HG03565 (cell line): ENCODE results near the gene VARS1.
"Not testable (repeated sequence)": the region's sequence is repeated elsewhere in the genome, so short reads cannot be mapped to it uniquely, and the experiment has no call there.

Source experiments
- ATAC-seq: cut with Tn5 transposase; IDR thresholded peaks from one replicate; pipeline ENCODE4 v1.9.1; 2021; ENCODE audit warnings: mild to moderate bottlenecking, moderate library complexity; ENCODE audit not compliant: unreplicated experiment

VARS1 gene

GRCh38 chr6:31822036-31822821, 26.7 kb upstream of the VARS1 start:
- no peak for ATAC-seq

- no peak for ATAC-seq
These were observed 25.9 kb upstream of the VARS1 start for GRCh38 chr6:31821301-31822035.

DNA sequence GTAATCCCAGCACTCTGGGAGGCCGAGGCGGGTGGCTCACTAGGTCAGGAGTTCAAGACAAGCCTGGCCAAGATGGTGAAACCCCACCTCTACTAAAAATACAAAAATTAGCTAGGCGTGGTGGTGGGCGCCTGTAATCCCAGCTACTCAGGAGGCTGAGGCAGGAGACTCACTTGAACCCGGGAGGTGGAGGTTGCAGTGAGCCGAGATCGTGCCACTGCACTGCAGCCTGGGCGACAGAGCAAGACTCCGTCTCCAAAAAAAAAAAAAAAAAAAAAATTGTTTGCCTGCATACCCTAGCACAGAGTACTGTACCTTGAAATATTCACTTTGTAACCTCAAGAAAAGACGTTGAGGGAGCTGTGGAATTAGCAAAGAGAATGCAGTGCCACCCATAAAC, 24.8 kb upstream of the VARS1 start:
- ATAC-seq = not testable (repeated sequence)

- ATAC-seq = no peak
These were observed 24.3 kb upstream of the VARS1 start for GRCh38 chr6:31819871-31820299.

DNA sequence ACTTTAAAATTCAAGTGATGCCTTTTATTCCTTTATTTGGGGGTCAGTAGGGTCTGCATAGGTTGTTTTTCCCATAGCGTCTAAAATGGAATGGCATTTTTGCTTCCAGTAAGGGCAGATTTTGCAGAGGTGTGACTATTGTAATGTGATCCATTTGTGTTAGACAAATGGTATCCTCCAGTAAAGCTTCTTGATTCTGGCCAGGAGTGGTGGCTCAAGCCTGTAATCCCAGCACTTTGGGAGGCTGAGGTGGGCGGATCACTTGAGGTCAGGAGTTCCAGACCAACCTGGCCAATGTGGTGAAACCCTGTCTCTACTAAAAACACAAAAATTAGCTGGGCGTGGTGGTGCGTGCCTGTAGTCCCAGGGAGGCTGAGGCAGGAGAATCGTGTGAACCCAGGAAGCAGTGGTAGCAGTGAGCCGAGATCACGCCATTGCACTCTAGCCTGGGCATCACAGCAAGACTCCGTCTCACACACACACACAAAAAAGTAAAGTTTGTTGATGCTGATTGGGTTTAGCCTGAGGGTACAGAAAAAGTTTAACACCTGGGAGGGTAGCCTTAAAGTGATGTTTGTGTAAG, 22.5 kb upstream of the VARS1 start:
- not testable (repeated sequence) for ATAC-seq

- ATAC-seq = not testable (repeated sequence)
These were observed 21.8 kb upstream of the VARS1 start for GRCh38 chr6:31817133-31817928.

- ATAC-seq = peak; percentile 33
These were observed 19.7 kb upstream of the VARS1 start, which contains the start of the genes HSPA1A and HSPA1L for GRCh38 chr6:31815025-31815838. Gene HSPA1A (plus strand): TSS chr6:31815543. CDS start chr6:31815757, 214 bp downstream. Gene HSPA1L (minus strand): TSS chr6:31815283. CDS start chr6:31811972, 3,311 bp downstream.

GRCh38 chr6:31814677-31815024, 19.1 kb upstream of the VARS1 start:
- ATAC-seq = no peak

DNA sequence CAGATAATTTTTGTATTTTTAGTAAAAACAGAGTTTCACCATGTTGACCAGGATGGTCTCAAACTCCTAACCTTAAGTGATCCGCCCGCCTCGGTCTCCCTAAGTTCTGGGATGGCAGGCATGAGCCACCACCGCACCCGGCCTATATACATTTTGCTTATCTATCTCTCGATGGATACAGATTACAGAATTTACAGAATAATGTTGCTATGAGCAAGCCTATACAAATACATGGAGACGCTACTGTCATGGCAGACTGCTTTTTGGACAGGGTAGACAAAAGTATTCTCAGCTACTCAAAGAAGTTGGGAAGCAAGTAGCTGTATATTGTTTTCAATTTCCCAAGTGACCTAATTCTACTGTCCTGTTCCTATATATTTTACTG, 17.9 kb upstream of the VARS1 start:
- ATAC-seq = no peak

GRCh38 chr6:31811645-31812044, 16.1 kb upstream of the VARS1 start:
- no peak for ATAC-seq

DNA sequence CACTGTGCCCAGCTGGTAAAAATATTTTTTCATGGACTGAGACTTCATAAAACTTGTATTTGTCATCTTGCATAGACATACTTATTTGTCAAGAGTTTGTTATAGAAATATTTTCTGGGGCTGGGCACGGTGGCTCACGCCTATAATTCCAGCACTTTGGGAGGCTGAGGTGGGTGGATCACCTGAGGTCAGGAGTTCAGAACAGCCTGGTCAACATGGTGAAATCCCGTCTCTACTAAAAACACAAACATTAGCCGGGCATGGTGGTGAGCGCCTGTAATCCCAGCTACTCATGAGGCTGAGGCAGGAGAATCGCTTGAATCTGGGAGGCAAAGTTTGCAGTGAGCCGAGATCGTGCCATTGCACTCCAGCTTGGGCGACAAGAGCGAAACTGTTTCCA, 13.0 kb upstream of the VARS1 start:
- ATAC-seq = not testable (repeated sequence)

- peak; percentile 72 for ATAC-seq
These were observed 11.1 kb upstream of the VARS1 start, which contains the start of gene LSM2 for GRCh38 chr6:31806470-31807272. Gene LSM2 (minus strand): TSS chr6:31806966. CDS start chr6:31806757, 209 bp downstream.

DNA sequence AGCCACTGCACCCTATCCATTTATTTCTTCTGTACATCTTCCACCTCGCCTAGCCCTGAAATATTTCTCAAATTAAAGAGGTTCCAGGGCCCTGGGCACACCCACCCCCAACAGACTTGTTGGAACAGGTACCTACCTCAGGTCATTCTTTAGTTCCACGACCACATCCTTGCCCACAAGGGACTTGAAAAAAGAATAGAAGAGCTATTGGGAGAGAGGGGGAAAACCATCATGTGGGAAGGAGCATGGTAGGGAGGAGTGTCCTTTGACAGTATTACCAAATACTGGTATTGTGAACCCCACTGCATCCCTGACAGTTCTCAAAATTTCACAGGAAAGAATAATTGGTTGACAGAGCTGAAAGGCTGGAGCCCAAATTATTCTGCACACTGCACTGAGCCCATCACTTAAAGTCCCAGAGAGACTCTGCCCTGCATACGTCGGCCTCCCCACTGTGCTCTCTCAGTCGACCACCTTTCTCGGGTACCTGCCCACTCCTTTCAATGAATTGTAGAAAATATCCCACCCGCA, 10.5 kb upstream of the VARS1 start:
- no peak for ATAC-seq

DNA sequence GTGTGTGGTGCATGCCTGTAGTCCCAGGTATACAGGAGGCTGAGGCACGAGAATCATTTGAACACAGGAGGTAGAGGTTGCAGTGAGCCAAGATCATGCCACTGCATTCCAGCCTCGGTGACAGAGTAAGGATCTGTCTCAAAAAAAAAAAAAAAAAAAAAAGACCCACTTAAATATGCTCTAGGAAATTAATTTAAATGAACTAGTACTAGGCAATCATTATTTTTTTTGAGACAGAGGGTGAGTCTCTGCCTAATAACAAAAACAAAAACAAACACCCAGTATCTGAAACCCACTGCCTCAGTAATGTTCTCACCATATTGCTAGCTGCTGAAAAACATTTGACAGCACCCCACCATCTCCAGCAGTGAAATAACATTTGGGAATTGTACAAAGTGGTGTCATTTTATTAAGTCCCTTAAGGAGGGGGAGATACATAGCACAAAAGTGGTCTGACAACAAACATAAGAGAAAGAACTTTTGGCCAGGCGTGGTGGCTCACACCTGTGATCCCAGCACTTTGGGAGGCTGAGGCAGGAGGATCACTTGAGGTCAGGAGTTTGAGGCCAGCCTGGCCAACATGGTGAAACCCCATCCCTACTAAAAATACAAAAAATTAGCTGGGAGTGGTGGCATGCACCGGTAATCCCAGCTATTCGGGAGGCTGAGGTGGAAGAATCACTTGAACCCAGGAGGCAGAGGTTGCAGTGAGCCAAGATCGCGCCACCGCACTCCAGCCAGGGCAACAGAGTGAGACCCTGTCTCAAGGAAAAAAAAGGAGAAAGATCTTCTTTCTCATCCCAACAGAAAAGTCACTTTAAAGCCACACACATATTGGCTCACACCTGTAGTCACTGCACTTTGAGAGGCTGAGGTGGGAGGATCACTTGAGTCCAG, 5.7 kb upstream of the VARS1 start:
- not testable (repeated sequence) for ATAC-seq

- no peak for ATAC-seq
These were observed 4.2 kb upstream of the VARS1 start for GRCh38 chr6:31799781-31800180.

GRCh38 chr6:31797588-31797987, 2.0 kb upstream of the VARS1 start:
- no peak for ATAC-seq

- ATAC-seq = no peak
These were observed 1.4 kb upstream of the VARS1 start for GRCh38 chr6:31796993-31797385.
